GM18517 (cell line): ENCODE results near the gene GAS6.
"Not testable (repeated sequence)": the region's sequence is repeated elsewhere in the genome, so short reads cannot be mapped to it uniquely, and the experiment has no call there.

Experiments
- ATAC-seq: cut with Tn5 transposase; IDR thresholded peaks from one replicate; pipeline ENCODE4 v1.9.1; 2021; ENCODE audit warnings: mild to moderate bottlenecking, moderate library complexity; ENCODE audit not compliant: unreplicated experiment

Gene GAS6

GRCh38 chr13:113811081-113811928 lies 52.6 kb downstream of the GAS6 start:
- ATAC-seq, result no peak

GRCh38 chr13:113810640-113811039 lies 53.2 kb downstream of the GAS6 start:
- no peak for ATAC-seq

- no peak for ATAC-seq
Measured at GRCh38 chr13:113809934-113810333, 53.9 kb downstream of the GAS6 start.

- ATAC-seq, result no peak
Measured at GRCh38 chr13:113808058-113808834, 55.6 kb downstream of the GAS6 start.

GRCh38 chr13:113806526-113806925 lies 57.4 kb downstream of the GAS6 start:
- ATAC-seq, result no peak

- ATAC-seq, result no peak
Measured at GRCh38 chr13:113806104-113806471, 57.8 kb downstream of the GAS6 start.

- ATAC-seq, result no peak
Measured at GRCh38 chr13:113805431-113806103, 58.3 kb downstream of the GAS6 start.

GRCh38 chr13:113804703-113805430 lies 59.0 kb downstream of the GAS6 start:
- ATAC-seq, result no peak

GRCh38 chr13:113804017-113804702 lies 59.7 kb downstream of the GAS6 start:
- no peak for ATAC-seq

- ATAC-seq, result no peak
Measured at GRCh38 chr13:113803409-113804016, 60.4 kb downstream of the GAS6 start.

GRCh38 chr13:113802761-113803160 lies 61.1 kb downstream of the GAS6 start:
- no peak for ATAC-seq

GRCh38 chr13:113802090-113802531 lies 61.8 kb downstream of the GAS6 start:
- ATAC-seq, result no peak

GRCh38 chr13:113801289-113801961 lies 62.5 kb downstream of the GAS6 start:
- no peak for ATAC-seq

- no peak for ATAC-seq
Measured at GRCh38 chr13:113800576-113800926, 63.3 kb downstream of the GAS6 start.

GRCh38 chr13:113798200-113798811 lies 65.6 kb downstream of the GAS6 start:
- no peak for ATAC-seq

GRCh38 chr13:113796964-113797676 lies 66.8 kb downstream of the GAS6 start:
- ATAC-seq, result no peak

GRCh38 chr13:113796211-113796963 lies 67.5 kb downstream of the GAS6 start:
- no peak for ATAC-seq

GRCh38 chr13:113795362-113795761 lies 68.5 kb downstream of the GAS6 start:
- not testable (repeated sequence) for ATAC-seq
